Right atrium auricular region (tissue), 2 donors: ENCODE measurements around the gene ELOB. TPM values are rescaled to one million over a fixed set of nuclear protein-coding genes. Genes with fewer than 3 reads are reported as not detected.

Source experiments
- DNase-seq: peaks from one replicate; pipeline ENCODE4 v3.0.0-alpha.2; 2019; ENCODE audit warnings: low spot score
- H3K27ac ChIP-seq, 2 donors: fragments of 200-600 bp; sonication (generic); 1 replicate in 1 of 2; 2 replicates in 1 of 2; pipeline ENCODE4 v1.5.1; 2016 to 2019
- H3K27me3 ChIP-seq, 2 donors: fragments of 200-600 bp; sonication (generic); one replicate each; pipeline versions ENCODE4 v1.5.1 to v1.6.0; 2017 to 2019
- H3K36me3 ChIP-seq: fragments of 200-600 bp; sonication (generic); one replicate; pipeline ENCODE4 v1.5.1; 2016
- H3K4me1 ChIP-seq, 2 donors: fragments of 200-600 bp; sonication (generic); one replicate each; pipeline versions ENCODE4 v1.5.1 to v1.6.0; 2017 to 2019
- H3K4me3 ChIP-seq, 2 donors: fragments of 200-600 bp; sonication (generic); 1 replicate in 1 of 2; 2 replicates in 1 of 2; pipeline ENCODE4 v1.5.1; 2017 to 2019; ENCODE audit warnings: mild to moderate bottlenecking in 1 of 2, moderate library complexity in 1 of 2
- H3K9me3 ChIP-seq, 2 donors: fragments of 200-600 bp; sonication (generic); one replicate each; pipeline ENCODE4 v1.5.1; 2019
- CTCF ChIP-seq, 2 donors: fragments of 200-600 bp; sonication (generic); IDR thresholded peaks; one replicate each; pipeline ENCODE4 v1.5.1; 2019; ENCODE audit warnings: antibody characterized with exemption in 2 of 2
- total RNA-seq, 2 donors: library from RNA; depleted of rRNA; stranded (reverse); fragments of >200 nt; gene quantifications; one replicate each; pipeline ENCODE4 v1.1.0, GENCODE V29; 2016

Gene ELOB
- total RNA-seq, 2 donors from 2014 or later, result 408 to 856 TPM

GRCh38 chr16:2822158-2822495 lies 45.0 kb upstream of the ELOB start:
- Histone ChIP-seq H3K27me3 (peaks cover 0 to 5% of the 10 kb centered on the region in 2 donors), H3K4me3 (no peak overlapping the region), H3K36me3 (no peaks in the 10 kb centered on the region), H3K9me3 (no peaks in the 10 kb centered on the region), H3K27ac (no peak overlapping the region), H3K4me1 (no peaks in the 10 kb centered on the region)
- no peak for DNase-seq
- TF ChIP-seq CTCF (IDR thresholded peaks at IDR 0.05), result no peak

- DNase-seq, result no peak
- H3K36me3 ChIP-seq, result no peaks in the 10 kb centered on the region
- TF ChIP-seq CTCF (IDR thresholded peaks at IDR 0.05), result no peak
- H3K4me3 ChIP-seq, result no peak overlapping the region
- H3K4me1 ChIP-seq, result no peaks in the 10 kb centered on the region
- H3K9me3 ChIP-seq, result no peaks in the 10 kb centered on the region
- H3K27me3 ChIP-seq, result peaks cover 0 to 5% of the 10 kb centered on the region in 2 donors
- H3K27ac ChIP-seq, result no peak overlapping the region
Observed at GRCh38 chr16:2821487-2822157, 44.5 kb upstream of the ELOB start.

DNA sequence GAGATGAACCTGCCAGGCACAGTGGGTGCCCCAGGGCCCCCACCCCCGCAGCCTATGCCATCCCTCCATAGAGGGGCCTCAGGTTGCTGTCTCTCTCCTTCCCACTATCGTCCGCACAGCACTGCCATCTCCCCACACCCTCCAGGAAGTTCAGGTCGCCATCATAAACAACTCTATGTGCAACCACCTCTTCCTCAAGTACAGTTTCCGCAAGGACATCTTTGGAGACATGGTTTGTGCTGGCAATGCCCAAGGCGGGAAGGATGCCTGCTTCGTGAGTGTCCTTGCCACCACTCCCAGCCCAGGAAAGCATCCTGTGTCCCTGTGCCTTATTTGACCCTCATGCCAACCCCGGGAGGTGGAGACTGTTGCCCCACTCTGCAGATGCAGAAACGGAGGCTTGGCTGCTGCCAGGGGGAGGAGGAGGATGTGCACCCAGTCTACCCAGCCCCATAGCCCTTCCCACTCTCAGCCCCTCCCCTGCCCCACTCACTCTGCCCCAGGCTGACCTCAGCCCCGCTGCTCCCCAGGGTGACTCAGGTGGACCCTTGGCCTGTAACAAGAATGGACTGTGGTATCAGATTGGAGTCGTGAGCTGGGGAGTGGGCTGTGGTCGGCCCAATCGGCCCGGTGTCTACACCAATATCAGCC lies 43.9 kb upstream of the ELOB start:
- DNase-seq, result no peak
- H3K4me1 ChIP-seq, result no peaks in the 10 kb centered on the region
- no peak for TF ChIP-seq CTCF (IDR thresholded peaks at IDR 0.05)
- no peaks in the 10 kb centered on the region for H3K9me3 ChIP-seq
- H3K27ac ChIP-seq, result no peak overlapping the region
- H3K36me3 ChIP-seq, result no peaks in the 10 kb centered on the region
- peaks cover 0 to 5% of the 10 kb centered on the region in 2 donors for H3K27me3 ChIP-seq
- no peak overlapping the region for H3K4me3 ChIP-seq

GRCh38 chr16:2819939-2820835 lies 43.1 kb upstream of the ELOB start:
- no peak overlapping the region for H3K27ac ChIP-seq
- H3K9me3 ChIP-seq, result no peaks in the 10 kb centered on the region
- no peaks in the 10 kb centered on the region for H3K36me3 ChIP-seq
- H3K4me1 ChIP-seq, result no peaks in the 10 kb centered on the region
- peaks cover 0 to 5% of the 10 kb centered on the region in 2 donors for H3K27me3 ChIP-seq
- no peak for TF ChIP-seq CTCF (IDR thresholded peaks at IDR 0.05)
- no peak for DNase-seq
- H3K4me3 ChIP-seq, result no peak overlapping the region

DNA sequence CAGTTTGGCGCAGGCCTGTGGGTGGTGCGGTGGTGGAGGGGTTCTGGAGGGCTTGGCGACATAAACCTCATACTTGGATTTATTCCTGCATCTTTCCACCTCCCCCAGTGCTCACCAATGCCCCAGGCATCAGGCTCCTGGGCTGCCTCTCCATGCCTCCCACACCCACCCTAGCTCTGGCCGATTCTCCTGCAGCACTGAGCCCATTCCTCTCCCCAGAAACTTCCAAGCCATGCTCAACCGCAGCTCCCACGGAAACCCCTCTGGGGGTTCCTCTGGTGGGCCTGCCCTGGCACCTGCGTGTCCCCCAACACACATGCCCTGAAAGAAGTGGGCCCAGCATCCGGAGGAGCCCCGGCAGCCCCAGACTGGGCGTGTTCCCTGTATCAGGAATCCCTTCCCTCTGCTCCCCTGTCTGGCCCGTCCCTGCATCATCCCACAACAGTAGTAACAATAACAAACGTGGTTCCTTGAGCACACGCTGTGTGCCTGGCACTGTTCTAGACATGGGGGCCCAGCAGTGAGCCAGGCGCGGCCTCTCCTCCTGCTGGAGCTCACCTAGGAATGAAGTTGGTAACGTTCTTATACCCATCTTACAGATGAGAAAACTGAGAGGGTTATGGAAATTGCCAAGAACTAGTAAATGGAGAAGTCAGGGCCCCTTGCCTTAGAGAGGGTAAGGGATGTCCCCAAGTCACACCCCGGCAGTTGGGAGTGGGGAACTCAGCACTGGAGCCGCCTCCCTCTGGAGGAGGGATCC lies 42.3 kb upstream of the ELOB start:
- H3K4me3 ChIP-seq, result no peak overlapping the region
- H3K9me3 ChIP-seq, result no peaks in the 10 kb centered on the region
- H3K27ac ChIP-seq, result no peak overlapping the region
- H3K4me1 ChIP-seq, result no peaks in the 10 kb centered on the region
- H3K36me3 ChIP-seq, result no peaks in the 10 kb centered on the region
- no peak for DNase-seq
- H3K27me3 ChIP-seq, result peaks cover 0 to 5% of the 10 kb centered on the region in 2 donors
- no peak for TF ChIP-seq CTCF (IDR thresholded peaks at IDR 0.05)
